BLaER1 treated with 17β-estradiol and CSF1 and Interleukin-3, amounts not matched to agents 10 nM and 100 nM (cell line): Measurements from ENCODE around the gene SLIT3.

Experiments used
- H3K27ac ChIP-seq, 11 experiments: shearing (Covaris generic); formaldehyde crosslinking; 2 replicates each; pipeline ENCODE4 v1.8.1; 2022
- H3K27me3 ChIP-seq, 11 experiments: shearing (Covaris generic); formaldehyde crosslinking; 2 replicates each; pipeline ENCODE4 v1.8.1; 2022
- H3K36me3 ChIP-seq, 11 experiments: shearing (Covaris generic); formaldehyde crosslinking; 2 replicates each; pipeline ENCODE4 v1.8.1; 2022
- H3K4me1 ChIP-seq, 10 experiments: shearing (Covaris generic); formaldehyde crosslinking; 2 replicates each; pipeline ENCODE4 v1.8.1; 2022
- H3K4me2 ChIP-seq, 11 experiments: shearing (Covaris generic); formaldehyde crosslinking; 2 replicates each; pipeline ENCODE4 v1.8.1; 2022
- H3K4me3 ChIP-seq, 10 experiments: shearing (Covaris generic); formaldehyde crosslinking; 2 replicates each; pipeline ENCODE4 v1.8.1; 2022
- H3K9ac ChIP-seq, 11 experiments: shearing (Covaris generic); formaldehyde crosslinking; 2 replicates each; pipeline ENCODE4 v1.8.1; 2022
- H3K9me3 ChIP-seq, 11 experiments: shearing (Covaris generic); formaldehyde crosslinking; replicated peaks in 1 of 11; 2 replicates each; pipeline ENCODE4 v1.8.1; 2022
- H4K20me1 ChIP-seq, 11 experiments: shearing (Covaris generic); formaldehyde crosslinking; 2 replicates each; pipeline ENCODE4 v1.8.1; 2022
- Cebpa-rat ChIP-seq, 11 experiments: shearing (Covaris generic); IDR thresholded peaks; 2 replicates each; pipeline ENCODE4 v1.8.1; 2022

Gene SLIT3

GRCh38 chr5:169154679-169155078 is 146.3 kb downstream of the SLIT3 start:
- H3K9ac ChIP-seq, result no peak overlapping the region
- H3K27me3 ChIP-seq, result no peaks in the 10 kb centered on the region
- peaks cover 19 to 30% (median 24%) of the 10 kb centered on the region in 11 experiments for H3K9me3 ChIP-seq
- no peak overlapping the region for H3K27ac ChIP-seq
- no peaks in the 10 kb centered on the region for H3K4me1 ChIP-seq
- no peaks in the 10 kb centered on the region for H3K36me3 ChIP-seq
- H4K20me1 ChIP-seq, result no peaks in the 10 kb centered on the region
- no peak overlapping the region for H3K4me3 ChIP-seq
- no peak overlapping the region for H3K4me2 ChIP-seq
- TF ChIP-seq Cebpa-rat (IDR thresholded peaks at IDR 0.05), result no peak

GRCh38 chr5:169153405-169153804 is 147.5 kb downstream of the SLIT3 start:
- no peak for TF ChIP-seq Cebpa-rat (IDR thresholded peaks at IDR 0.05)
- Histone ChIP-seq H4K20me1 (no peaks in the 10 kb centered on the region), H3K4me2 (no peak overlapping the region), H3K27me3 (no peaks in the 10 kb centered on the region), H3K9ac (no peak overlapping the region), H3K27ac (no peak overlapping the region), H3K36me3 (no peaks in the 10 kb centered on the region), H3K4me3 (no peak overlapping the region), H3K9me3 (peaks cover 6 to 18% (median 11%) of the 10 kb centered on the region in 11 experiments; a peak in 20 of 22 replicates), H3K4me1 (no peaks in the 10 kb centered on the region)

GRCh38 chr5:169152946-169153345 is 148.0 kb downstream of the SLIT3 start:
- H3K9ac ChIP-seq, result no peak overlapping the region
- no peaks in the 10 kb centered on the region for H3K27me3 ChIP-seq
- H3K27ac ChIP-seq, result no peak overlapping the region
- H3K4me3 ChIP-seq, result no peak overlapping the region
- H3K4me1 ChIP-seq, result no peaks in the 10 kb centered on the region
- no peak overlapping the region for H3K4me2 ChIP-seq
- no peaks in the 10 kb centered on the region for H4K20me1 ChIP-seq
- H3K9me3 ChIP-seq, result peaks cover 1 to 13% (median 7%) of the 10 kb centered on the region in 11 experiments; a peak in 16 of 22 replicates
- no peak for TF ChIP-seq Cebpa-rat (IDR thresholded peaks at IDR 0.05)
- H3K36me3 ChIP-seq, result no peaks in the 10 kb centered on the region

GRCh38 chr5:169152453-169152852 is 148.5 kb downstream of the SLIT3 start:
- no peak for TF ChIP-seq Cebpa-rat (IDR thresholded peaks at IDR 0.05)
- Histone ChIP-seq H3K36me3 (no peaks in the 10 kb centered on the region), H3K27me3 (no peaks in the 10 kb centered on the region), H4K20me1 (no peaks in the 10 kb centered on the region), H3K9ac (no peak overlapping the region), H3K4me1 (no peaks in the 10 kb centered on the region), H3K9me3 (peaks cover 0 to 8% (median 4%) of the 10 kb centered on the region in 11 experiments; a peak in 6 of 22 replicates), H3K27ac (no peak overlapping the region), H3K4me3 (no peak overlapping the region), H3K4me2 (no peak overlapping the region)

GRCh38 chr5:169151051-169151805 is 149.7 kb downstream of the SLIT3 start:
- TF ChIP-seq Cebpa-rat (IDR thresholded peaks at IDR 0.05), result no peak
- Histone ChIP-seq H4K20me1 (no peaks in the 10 kb centered on the region), H3K9ac (no peak overlapping the region), H3K27me3 (no peaks in the 10 kb centered on the region), H3K4me3 (no peak overlapping the region), H3K27ac (no peak overlapping the region), H3K4me1 (peaks cover 0 to 3% (median 0%) of the 10 kb centered on the region in 10 experiments; a peak in 2 of 20 replicates), H3K9me3 (no peaks in the 10 kb centered on the region), H3K4me2 (no peak overlapping the region), H3K36me3 (no peaks in the 10 kb centered on the region)

- Histone ChIP-seq H3K9me3 (no peaks in the 10 kb centered on the region), H3K9ac (no peak overlapping the region), H3K4me1 (peaks cover 0 to 6% (median 0%) of the 10 kb centered on the region in 10 experiments; a peak in 2 of 20 replicates), H3K36me3 (no peaks in the 10 kb centered on the region), H3K4me3 (no peak overlapping the region), H3K27me3 (no peaks in the 10 kb centered on the region), H3K4me2 (no peak overlapping the region), H4K20me1 (no peaks in the 10 kb centered on the region), H3K27ac (no peak overlapping the region)
- TF ChIP-seq Cebpa-rat (IDR thresholded peaks at IDR 0.05), result no peak
Observed at GRCh38 chr5:169150108-169150507, 150.8 kb downstream of the SLIT3 start.

GRCh38 chr5:169149317-169149716 is 151.6 kb downstream of the SLIT3 start:
- TF ChIP-seq Cebpa-rat (IDR thresholded peaks at IDR 0.05), result no peak
- Histone ChIP-seq H3K27me3 (no peaks in the 10 kb centered on the region), H3K27ac (no peak overlapping the region), H3K36me3 (no peaks in the 10 kb centered on the region), H3K9ac (no peak overlapping the region), H3K4me3 (no peak overlapping the region), H4K20me1 (no peaks in the 10 kb centered on the region), H3K4me2 (no peak overlapping the region), H3K9me3 (no peaks in the 10 kb centered on the region), H3K4me1 (peaks cover 0 to 6% (median 0%) of the 10 kb centered on the region in 10 experiments; a peak in 2 of 20 replicates)

- Histone ChIP-seq H3K4me1 (peaks cover 0 to 6% (median 0%) of the 10 kb centered on the region in 10 experiments; a peak in 2 of 20 replicates), H3K9ac (no peak overlapping the region), H4K20me1 (no peaks in the 10 kb centered on the region), H3K27ac (no peak overlapping the region), H3K36me3 (no peaks in the 10 kb centered on the region), H3K4me2 (no peak overlapping the region), H3K4me3 (no peak overlapping the region), H3K27me3 (no peaks in the 10 kb centered on the region), H3K9me3 (no peaks in the 10 kb centered on the region)
- no peak for TF ChIP-seq Cebpa-rat (IDR thresholded peaks at IDR 0.05)
Observed at GRCh38 chr5:169148138-169148740, 152.7 kb downstream of the SLIT3 start.

GRCh38 chr5:169147534-169147933 is 153.4 kb downstream of the SLIT3 start:
- H3K4me2 ChIP-seq, result no peak overlapping the region
- H3K4me1 ChIP-seq, result peaks cover 0 to 6% (median 0%) of the 10 kb centered on the region in 10 experiments; a peak in 2 of 20 replicates
- H3K27ac ChIP-seq, result no peak overlapping the region
- no peaks in the 10 kb centered on the region for H3K27me3 ChIP-seq
- H3K36me3 ChIP-seq, result no peaks in the 10 kb centered on the region
- no peaks in the 10 kb centered on the region for H4K20me1 ChIP-seq
- no peak overlapping the region for H3K4me3 ChIP-seq
- no peaks in the 10 kb centered on the region for H3K9me3 ChIP-seq
- no peak for TF ChIP-seq Cebpa-rat (IDR thresholded peaks at IDR 0.05)
- no peak overlapping the region for H3K9ac ChIP-seq
